Measurements from ENCODE around the gene NUDT8. TPM values are rescaled to one million over a fixed set of nuclear protein-coding genes. Genes with fewer than 3 reads are reported as not detected.
A peak's percentile ranks its signal among the peaks of the same experiment; 100 is the strongest.

Gene NUDT8
- total RNA-seq, 1 experiment from 2014 or later: 6.9 TPM

GRCh38 chr11:67665541-67666302 is 36.0 kb upstream of the NUDT8 start:
- ChIA-PET CTCF (interaction anchor here (0.6 to 0.7 kb wide), 2 partner anchors 14 to 46 kb away, joined by 4 read pairs; no protein-coding TSS in a partner anchor), POLR2A (interaction anchor here (1.0 kb wide), 1 partner anchor 54 kb away, joined by 3 read pairs; no protein-coding TSS in a partner anchor)
- Mint-ChIP-seq H3K9me3 (ENCODE audit: unreplicated experiment) (no peaks in the 10 kb centered on the region), H3K36me3 (ENCODE audit: insufficient read depth, unreplicated experiment) (no peaks in the 10 kb centered on the region), H3K27ac (ENCODE audit: low read depth, unreplicated experiment) (no peak overlapping the region), H3K4me1 (ENCODE audit: insufficient read depth, unreplicated experiment) (no peaks in the 10 kb centered on the region), H3K27me3 (ENCODE audit: insufficient read depth, unreplicated experiment) (no peaks in the 10 kb centered on the region), H3K4me3 (ENCODE audit: unreplicated experiment) (no peak overlapping the region)
- intact Hi-C loops (cut with micrococcal nuclease): no loop called here
- no TSS peak for BruUV-seq (replicated peaks)
- TF ChIP-seq CTCF (IDR thresholded peaks at IDR 0.05; ENCODE audit: unreplicated experiment): peak; percentile 22
- peak; percentile 27 for DNase-seq (ENCODE audit: unreplicated experiment)

GRCh38 chr11:67664696-67665540 is 35.2 kb upstream of the NUDT8 start:
- no peaks in the 10 kb centered on the region for H3K27me3 Mint-ChIP-seq (ENCODE audit: insufficient read depth, unreplicated experiment)

GRCh38 chr11:67664213-67664585 is 34.5 kb upstream of the NUDT8 start:
- Mint-ChIP-seq H3K4me1 (ENCODE audit: insufficient read depth, unreplicated experiment) (no peaks in the 10 kb centered on the region), H3K27ac (ENCODE audit: low read depth, unreplicated experiment) (no peak overlapping the region), H3K9me3 (ENCODE audit: unreplicated experiment) (no peaks in the 10 kb centered on the region), H3K36me3 (ENCODE audit: insufficient read depth, unreplicated experiment) (no peaks in the 10 kb centered on the region), H3K27me3 (ENCODE audit: insufficient read depth, unreplicated experiment) (no peaks in the 10 kb centered on the region), H3K4me3 (ENCODE audit: unreplicated experiment) (no peak overlapping the region)
- no peak for TF ChIP-seq CTCF (IDR thresholded peaks at IDR 0.05; ENCODE audit: unreplicated experiment)
- intact Hi-C loops (cut with micrococcal nuclease): no loop called here
- DNase-seq (ENCODE audit: unreplicated experiment): no peak
- POLR2A ChIA-PET: interaction anchor here (1.0 kb wide), 1 partner anchor 56 kb away, joined by 3 read pairs; no protein-coding TSS in a partner anchor
- no TSS peak for BruUV-seq (replicated peaks)
- CTCF ChIA-PET: interaction anchor here (0.6 kb wide), 3 partner anchors 15 to 50 kb away, joined by 3 to 5 read pairs (median 3); no protein-coding TSS in a partner anchor

More at GRCh38 chr11:67664696-67665540, 35.2 kb upstream of the NUDT8 start:
- ChIA-PET CTCF (interaction anchor here (0.6 kb wide), 3 partner anchors 13 to 28 kb away, joined by 3 to 5 read pairs (median 4); no protein-coding TSS in a partner anchor), POLR2A (interaction anchor here (1.0 kb wide), 1 partner anchor 55 kb away, joined by 3 read pairs; no protein-coding TSS in a partner anchor)
- no peak for TF ChIP-seq CTCF (IDR thresholded peaks at IDR 0.05; ENCODE audit: unreplicated experiment)
- H3K4me3 Mint-ChIP-seq (ENCODE audit: unreplicated experiment): no peak overlapping the region
- no peak for DNase-seq (ENCODE audit: unreplicated experiment)
- no peak overlapping the region for H3K27ac Mint-ChIP-seq (ENCODE audit: low read depth, unreplicated experiment)
- H3K4me1 Mint-ChIP-seq (ENCODE audit: insufficient read depth, unreplicated experiment): no peaks in the 10 kb centered on the region
- BruUV-seq (replicated peaks): no TSS peak
- intact Hi-C loops (cut with micrococcal nuclease): no loop called here
- H3K9me3 Mint-ChIP-seq (ENCODE audit: unreplicated experiment): no peaks in the 10 kb centered on the region
- no peaks in the 10 kb centered on the region for H3K36me3 Mint-ChIP-seq (ENCODE audit: insufficient read depth, unreplicated experiment)
